ENCODE measurements around the gene EGFR.

EGFR gene

DNA sequence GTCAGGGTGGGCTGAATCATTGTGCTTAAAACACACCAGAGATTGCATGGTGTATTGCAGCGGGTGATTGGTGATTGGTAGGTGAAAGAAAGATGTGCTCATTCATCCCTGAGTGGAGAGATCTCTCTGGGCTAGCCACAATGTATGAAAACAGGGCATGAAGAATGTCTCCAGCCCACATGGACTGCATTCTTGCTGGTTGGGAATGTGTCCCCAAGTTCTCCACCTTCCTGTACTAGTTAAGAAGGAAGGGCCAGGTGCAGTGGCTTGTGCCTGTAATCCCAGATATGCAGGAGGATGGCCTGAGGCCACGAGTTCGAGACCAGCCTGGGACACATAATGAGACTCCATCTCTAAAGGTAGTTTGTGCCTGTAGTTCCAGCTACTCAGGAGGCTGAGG is 232.5 kb downstream of the EGFR start:
- DNase-seq, result no peak
- TF ChIP-seq CTCF (IDR thresholded peaks at IDR 0.05; ENCODE audit: low read depth, low read length, missing control alignments), result no peak
- Histone ChIP-seq H3K36me3 (replicated peaks) (no peaks in the 10 kb centered on the region), H3K27ac (no peak overlapping the region), H3K4me3 (ENCODE audit: low read depth, low read length) (no peak overlapping the region), H3K27me3 (replicated peaks) (peaks cover 2% of the 10 kb centered on the region)
- in situ Hi-C loops (cut with HindIII; ENCODE audit: low pct_ligation_motif_present, low sequenced_read_pairs), result loop anchor here (25.0 kb wide), 1 partner anchor 464 kb away; no protein-coding TSS in a partner anchor

DNA sequence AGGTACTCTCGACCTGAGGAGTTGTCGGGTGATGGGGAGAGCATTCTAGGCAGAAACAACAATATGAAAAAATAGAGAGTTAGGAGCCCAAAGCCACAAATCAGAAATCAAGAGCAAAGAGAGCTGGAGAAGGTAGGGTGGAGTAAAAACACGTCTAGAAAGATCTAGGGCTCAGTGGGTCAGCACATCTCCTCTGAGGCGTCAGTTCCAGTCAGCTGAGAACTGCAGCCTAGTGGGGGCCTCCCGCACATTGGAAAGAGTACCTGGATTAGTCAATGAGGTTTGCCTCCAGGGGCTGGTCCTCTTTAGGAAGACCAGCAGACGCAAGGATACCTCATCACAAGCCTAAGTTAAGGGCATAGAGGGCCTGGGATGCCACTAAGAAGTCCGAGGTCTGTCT is 233.1 kb downstream of the EGFR start:
- peaks cover 2% of the 10 kb centered on the region for H3K27me3 ChIP-seq (replicated peaks)

DNA sequence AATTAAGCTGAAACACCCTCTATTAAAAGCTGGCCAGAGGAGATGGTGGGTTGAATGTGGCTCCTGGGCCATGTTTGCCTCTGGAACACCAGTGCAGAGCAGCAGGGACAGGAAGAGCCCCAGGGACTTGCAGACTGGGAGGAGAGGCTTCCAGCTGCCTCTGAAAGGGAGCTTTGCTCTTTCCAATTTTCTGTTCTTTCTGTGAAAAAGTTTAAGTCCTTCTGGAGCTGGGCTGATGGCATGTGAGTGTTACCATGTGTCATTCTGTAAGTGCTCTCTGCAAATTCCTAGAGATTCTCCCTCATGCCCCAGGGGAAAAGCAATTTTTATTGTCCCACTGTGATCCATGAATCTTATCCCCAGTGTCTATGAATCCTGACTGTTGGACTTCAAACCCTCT is 233.6 kb downstream of the EGFR start:
- DNase-seq, result no peak
- Histone ChIP-seq H3K4me3 (ENCODE audit: low read depth, low read length) (no peak overlapping the region), H3K27me3 (replicated peaks) (peaks cover 2% of the 10 kb centered on the region), H3K36me3 (replicated peaks) (no peaks in the 10 kb centered on the region), H3K27ac (no peak overlapping the region)
- in situ Hi-C loops (cut with HindIII; ENCODE audit: low pct_ligation_motif_present, low sequenced_read_pairs), result loop anchor here (25.0 kb wide), 1 partner anchor 465 kb away; no protein-coding TSS in a partner anchor
- no peak for TF ChIP-seq CTCF (IDR thresholded peaks at IDR 0.05; ENCODE audit: low read depth, low read length, missing control alignments)

More for the DNA sequence above, 233.1 kb downstream of the EGFR start:
- H3K36me3 ChIP-seq (replicated peaks), result no peaks in the 10 kb centered on the region
- no peak overlapping the region for H3K4me3 ChIP-seq (ENCODE audit: low read depth, low read length)
- no peak for TF ChIP-seq CTCF (IDR thresholded peaks at IDR 0.05; ENCODE audit: low read depth, low read length, missing control alignments)
- no peak overlapping the region for H3K27ac ChIP-seq
- DNase-seq, result no peak
- in situ Hi-C loops (cut with HindIII; ENCODE audit: low pct_ligation_motif_present, low sequenced_read_pairs), result loop anchor here (25.0 kb wide), 1 partner anchor 465 kb away; no protein-coding TSS in a partner anchor

DNA sequence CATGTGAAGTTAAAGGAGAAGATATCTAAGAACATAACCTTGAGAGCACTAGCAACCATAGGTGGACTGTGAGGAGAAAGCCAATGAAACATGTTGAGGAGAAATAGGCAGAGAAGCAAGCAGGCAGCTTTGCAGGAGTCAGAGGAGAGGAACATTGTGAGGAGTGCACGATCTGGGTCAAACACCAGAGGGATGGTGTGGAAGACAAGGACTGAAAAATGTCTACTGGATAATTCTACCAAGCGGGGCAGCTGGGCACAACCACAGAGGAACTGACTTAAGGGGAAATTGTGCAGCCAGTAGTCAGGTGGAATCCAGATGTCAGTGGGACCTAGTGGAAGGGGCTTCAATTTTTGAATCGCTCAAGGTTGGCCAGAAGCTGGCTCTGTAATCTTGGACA is 234.4 kb downstream of the EGFR start:
- H3K27me3 ChIP-seq (replicated peaks), result peaks cover 2% of the 10 kb centered on the region

DNA sequence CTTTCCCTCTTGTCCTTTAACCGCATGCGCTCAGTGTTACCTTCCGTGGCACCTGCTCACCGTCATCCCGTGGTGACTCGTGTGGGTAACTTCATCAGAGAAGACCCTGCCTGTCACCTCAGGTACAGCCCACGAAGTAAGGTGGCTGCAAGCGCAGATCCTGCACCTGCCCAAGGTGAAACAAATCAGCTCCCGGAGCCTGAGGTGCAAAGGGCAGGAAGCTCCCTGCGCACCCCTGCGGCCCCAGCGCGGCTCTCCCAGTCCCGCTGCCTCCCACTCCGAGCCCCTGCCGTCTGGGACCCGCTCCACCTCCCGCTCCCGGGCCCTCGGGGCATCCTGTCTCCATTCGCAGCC is 235.4 kb downstream of the EGFR start:
- Histone ChIP-seq H3K27me3 (replicated peaks) (peaks cover 2% of the 10 kb centered on the region), H3K4me3 (ENCODE audit: low read depth, low read length) (peak overlapping the region; percentile 56), H3K36me3 (replicated peaks) (no peaks in the 10 kb centered on the region), H3K27ac (no peak overlapping the region)
- DNase-seq, result no peak
- no peak for TF ChIP-seq CTCF (IDR thresholded peaks at IDR 0.05; ENCODE audit: low read depth, low read length, missing control alignments)
- in situ Hi-C loops (cut with HindIII; ENCODE audit: low pct_ligation_motif_present, low sequenced_read_pairs), result loop anchor here (25.0 kb wide), 1 partner anchor 467 kb away; no protein-coding TSS in a partner anchor

More for the DNA sequence above, 234.4 kb downstream of the EGFR start:
- no peak overlapping the region for H3K4me3 ChIP-seq (ENCODE audit: low read depth, low read length)
- H3K36me3 ChIP-seq (replicated peaks), result no peaks in the 10 kb centered on the region
- H3K27ac ChIP-seq, result no peak overlapping the region
- TF ChIP-seq CTCF (IDR thresholded peaks at IDR 0.05; ENCODE audit: low read depth, low read length, missing control alignments), result no peak
- in situ Hi-C loops (cut with HindIII; ENCODE audit: low pct_ligation_motif_present, low sequenced_read_pairs), result loop anchor here (25.0 kb wide), 1 partner anchor 466 kb away; no protein-coding TSS in a partner anchor
- DNase-seq, result no peak

Data from brain microvascular endothelial cell (primary cell).